ENCODE data around the gene TP53INP2. TPM values are rescaled to one million over a fixed set of nuclear protein-coding genes. Genes with fewer than 3 reads are reported as not detected.
A peak's percentile ranks its signal among the peaks of the same experiment; 100 is the strongest.
"Not testable (repeated sequence)": the region's sequence is repeated elsewhere in the genome, so short reads cannot be mapped to it uniquely, and the experiment has no call there.

Gene TP53INP2
- total and polyA plus RNA-seq, 7 experiments from 2014 or later = 0.04 to 41.4 (median 1.3) TPM

GRCh38 chr20:34712525-34713192 lies 8.5 kb downstream of the TP53INP2 start:
- CTCF ChIA-PET = interaction anchor here (0.6 to 1.6 kb wide), 3 partner anchors 9 to 1405 kb away, joined by 3 read pairs; no protein-coding TSS in a partner anchor
- H3K9me3 ChIP-seq (ENCODE audit: control insufficient read depth in 2 of 3, low read length in 3 of 3) = no peaks in the 10 kb centered on the region
- peaks cover 0 to 20% (median 0%) of the 10 kb centered on the region in 3 experiments for H3K36me3 ChIP-seq (ENCODE audit: control insufficient read depth in 2 of 3, insufficient read depth in 3 of 3, low read length in 3 of 3)
- Mint-ChIP-seq H3K4me1 (peaks cover 7 to 22% (median 13%) of the 10 kb centered on the region in 7 donors), H3K36me3 (peaks cover 0 to 11% (median 3%) of the 10 kb centered on the region in 5 donors), H3K9me3 (peaks cover 0 to 2% (median 0%) of the 10 kb centered on the region in 11 donors), H3K27ac (peak overlapping the region in 3 of 9 donors; percentile 14 to 33 (median 21)), H3K4me3 (no peak overlapping the region), H3K27me3 (peaks cover 0 to 9% (median 0%) of the 10 kb centered on the region in 5 donors)
- intact Hi-C loops (cut with micrococcal nuclease) = loop anchor here in 1 of 2 donors (5.0 kb wide), 1 partner anchor 565 kb away; the partner anchor contains the start of gene MMP24OS
- POLR2A ChIA-PET = no interaction called here
- H3K4me1 ChIP-seq (ENCODE audit: control insufficient read depth in 2 of 2, insufficient read depth in 2 of 2, low read length in 2 of 2) = peaks cover 0 to 4% of the 10 kb centered on the region in 2 donors
- no peak overlapping the region for H3K27ac ChIP-seq (ENCODE audit: low read depth, low read length)
- no peaks in the 10 kb centered on the region for H3K27me3 ChIP-seq (ENCODE audit: control insufficient read depth in 2 of 2, insufficient read depth in 2 of 2, low read length in 2 of 2)
- ATAC-seq (no peak), DNase-seq (no peak)
- no peak overlapping the region for H3K4me3 ChIP-seq (ENCODE audit: low read length)

- Mint-ChIP-seq H3K9me3 (peaks cover 0 to 2% (median 0%) of the 10 kb centered on the region in 11 donors), H3K4me3 (peak overlapping the region in 2 of 10 donors; percentile 0 to 6), H3K27ac (peak overlapping the region in 3 of 9 donors; percentile 3 to 21 (median 18)), H3K36me3 (peaks cover 0 to 14% (median 3%) of the 10 kb centered on the region in 5 donors), H3K4me1 (peaks cover 7 to 19% (median 11%) of the 10 kb centered on the region in 7 donors), H3K27me3 (peaks cover 0 to 9% (median 0%) of the 10 kb centered on the region in 5 donors)
- DNase-seq = no peak
- ChIA-PET CTCF (interaction anchor here (1.6 kb wide), 1 partner anchor 10 kb away, joined by 3 read pairs; no protein-coding TSS in a partner anchor), POLR2A (no interaction called here)
- ATAC-seq = no peak
- Histone ChIP-seq H3K27me3 (ENCODE audit: control insufficient read depth in 2 of 2, insufficient read depth in 2 of 2, low read length in 2 of 2) (no peaks in the 10 kb centered on the region), H3K36me3 (ENCODE audit: control insufficient read depth in 2 of 3, insufficient read depth in 3 of 3, low read length in 3 of 3) (peaks cover 0 to 21% (median 0%) of the 10 kb centered on the region in 3 experiments), H3K4me3 (ENCODE audit: low read length) (no peak overlapping the region), H3K4me1 (ENCODE audit: control insufficient read depth in 2 of 2, insufficient read depth in 2 of 2, low read length in 2 of 2) (peaks cover 0 to 4% of the 10 kb centered on the region in 2 donors), H3K9me3 (ENCODE audit: control insufficient read depth in 2 of 3, low read length in 3 of 3) (no peaks in the 10 kb centered on the region), H3K27ac (ENCODE audit: low read depth, low read length) (no peak overlapping the region)
- intact Hi-C loops (cut with micrococcal nuclease) = loop anchor here in 1 of 2 donors (5.0 kb wide), 1 partner anchor 564 kb away; the partner anchor contains the start of gene MMP24OS
Observed at GRCh38 chr20:34713194-34713943, 9.2 kb downstream of the TP53INP2 start.

GRCh38 chr20:34713944-34714515 lies 9.9 kb downstream of the TP53INP2 start:
- H3K4me3 Mint-ChIP-seq; DNase-seq; H3K27me3 ChIP-seq (ENCODE audit: control insufficient read depth in 2 of 2, insufficient read depth in 2 of 2, low read length in 2 of 2); ATAC-seq; H3K27ac Mint-ChIP-seq; H3K27me3 Mint-ChIP-seq; H3K4me1 ChIP-seq (ENCODE audit: control insufficient read depth in 2 of 2, insufficient read depth in 2 of 2, low read length in 2 of 2); H3K9me3 ChIP-seq (ENCODE audit: control insufficient read depth in 2 of 3, low read length in 3 of 3); H3K27ac ChIP-seq (ENCODE audit: low read depth, low read length); H3K4me3 ChIP-seq (ENCODE audit: low read length); POLR2A ChIA-PET; H3K9me3 Mint-ChIP-seq: not testable (repeated sequence)
- peaks cover 0 to 21% (median 0%) of the 10 kb centered on the region in 3 experiments for H3K36me3 ChIP-seq (ENCODE audit: control insufficient read depth in 2 of 3, insufficient read depth in 3 of 3, low read length in 3 of 3)
- CTCF ChIA-PET = interaction anchor here (0.5 to 1.6 kb wide), 2 partner anchors 11 to 175 kb away, joined by 3 to 5 read pairs; no protein-coding TSS in a partner anchor
- peaks cover 0 to 15% (median 3%) of the 10 kb centered on the region in 5 donors for H3K36me3 Mint-ChIP-seq
- H3K4me1 Mint-ChIP-seq = peaks cover 7 to 16% (median 8%) of the 10 kb centered on the region in 7 donors
- intact Hi-C loops (cut with micrococcal nuclease) = loop anchor here in 1 of 2 donors (5.0 kb wide), 1 partner anchor 563 kb away; the partner anchor contains the start of gene MMP24OS

- Mint-ChIP-seq H3K27me3 (peaks cover 0 to 7% (median 0%) of the 10 kb centered on the region in 5 donors), H3K4me3 (no peak overlapping the region), H3K27ac (no peak overlapping the region), H3K4me1 (peaks cover 3 to 22% (median 4%) of the 10 kb centered on the region in 7 donors), H3K9me3 (no peaks in the 10 kb centered on the region), H3K36me3 (peaks cover 0 to 20% (median 4%) of the 10 kb centered on the region in 5 donors)
- no peak for ATAC-seq
- Histone ChIP-seq H3K4me1 (ENCODE audit: control insufficient read depth in 2 of 2, insufficient read depth in 2 of 2, low read length in 2 of 2) (peaks cover 0 to under 1% of the 10 kb centered on the region in 2 donors), H3K9me3 (ENCODE audit: control insufficient read depth in 2 of 3, low read length in 3 of 3) (no peaks in the 10 kb centered on the region), H3K4me3 (ENCODE audit: low read length) (no peak overlapping the region), H3K27ac (ENCODE audit: low read depth, low read length) (no peak overlapping the region), H3K27me3 (ENCODE audit: control insufficient read depth in 2 of 2, insufficient read depth in 2 of 2, low read length in 2 of 2) (no peaks in the 10 kb centered on the region), H3K36me3 (ENCODE audit: control insufficient read depth in 2 of 3, insufficient read depth in 3 of 3, low read length in 3 of 3) (peaks cover 0 to 21% (median 0%) of the 10 kb centered on the region in 3 experiments)
- DNase-seq = no peak
- POLR2A ChIA-PET = no interaction called here
- intact Hi-C loops (cut with micrococcal nuclease) = no loop called here
- CTCF ChIA-PET = no interaction called here
Observed at GRCh38 chr20:34715384-34715783, 11.2 kb downstream of the TP53INP2 start.

GRCh38 chr20:34716921-34717229 lies 12.7 kb downstream of the TP53INP2 start:
- no peaks in the 10 kb centered on the region for H3K9me3 ChIP-seq (ENCODE audit: control insufficient read depth in 2 of 3, low read length in 3 of 3)
- Mint-ChIP-seq H3K27me3 (no peaks in the 10 kb centered on the region), H3K4me1 (peaks cover 0 to 24% (median 0%) of the 10 kb centered on the region in 7 donors), H3K4me3 (no peak overlapping the region), H3K27ac (no peak overlapping the region), H3K9me3 (no peaks in the 10 kb centered on the region), H3K36me3 (peaks cover 0 to 29% (median 5%) of the 10 kb centered on the region in 5 donors)
- H3K27me3 ChIP-seq (ENCODE audit: control insufficient read depth in 2 of 2, insufficient read depth in 2 of 2, low read length in 2 of 2) = no peaks in the 10 kb centered on the region
- no peak overlapping the region for H3K27ac ChIP-seq (ENCODE audit: low read depth, low read length)
- peaks cover 0 to 21% (median 0%) of the 10 kb centered on the region in 3 experiments for H3K36me3 ChIP-seq (ENCODE audit: control insufficient read depth in 2 of 3, insufficient read depth in 3 of 3, low read length in 3 of 3)
- H3K4me3 ChIP-seq (ENCODE audit: low read length) = no peak overlapping the region
- ChIA-PET CTCF (no interaction called here), POLR2A (interaction anchor here (0.7 kb wide), 1 partner anchor 762 kb away, joined by 3 read pairs; no protein-coding TSS in a partner anchor)
- intact Hi-C loops (cut with micrococcal nuclease) = no loop called here
- no peak for DNase-seq
- H3K4me1 ChIP-seq (ENCODE audit: control insufficient read depth in 2 of 2, insufficient read depth in 2 of 2, low read length in 2 of 2) = no peaks in the 10 kb centered on the region
- no peak for ATAC-seq
